HG03108 (cell line): Measurements from ENCODE around the gene PRKCA.
"Not testable (repeated sequence)": the region's sequence is repeated elsewhere in the genome, so short reads cannot be mapped to it uniquely, and the experiment has no call there.

Experiments
- ATAC-seq: cut with Tn5 transposase; IDR thresholded peaks from one replicate; pipeline ENCODE4 v1.9.1; 2021; ENCODE audit warnings: moderate library complexity; ENCODE audit not compliant: unreplicated experiment

The PRKCA gene

DNA sequence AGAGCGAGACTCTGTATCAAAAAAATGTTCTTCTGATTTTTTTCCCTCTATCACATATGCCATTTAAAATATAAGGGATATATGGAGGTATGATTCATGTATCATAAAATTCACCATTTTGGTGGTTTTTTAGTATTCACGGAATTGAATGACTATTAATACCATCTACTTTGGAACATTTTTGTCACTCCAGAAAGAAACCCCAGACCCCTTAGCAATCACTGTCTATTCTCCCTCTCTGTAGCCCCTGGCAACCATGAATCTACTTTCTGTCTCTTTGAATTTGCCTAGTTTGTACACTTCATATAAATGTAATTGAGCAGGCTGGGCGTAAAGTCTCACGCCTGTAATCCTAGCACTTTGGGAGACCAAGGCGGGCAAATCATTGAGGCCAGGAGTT, 75.9 kb downstream of the PRKCA start:
- ATAC-seq: no peak

DNA sequence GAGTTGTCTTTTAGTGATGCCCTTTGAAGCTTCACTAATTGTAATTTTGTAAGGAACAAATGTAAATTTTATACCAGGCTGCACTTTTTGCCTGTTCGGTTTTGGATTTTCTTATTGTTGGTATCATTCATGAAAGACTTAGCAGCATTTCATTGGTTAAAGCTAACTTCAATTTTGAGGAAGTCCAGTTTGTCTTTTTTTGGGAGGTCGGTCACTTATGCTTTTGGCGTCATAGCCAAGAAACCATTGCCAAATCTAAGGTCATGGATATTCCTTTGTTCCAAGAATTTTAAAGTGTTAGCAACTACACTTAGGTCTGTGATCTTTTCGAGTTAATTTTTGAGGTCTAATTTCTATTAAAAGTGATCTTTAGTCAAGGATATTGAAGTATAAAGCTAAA, 77.1 kb downstream of the PRKCA start:
- no peak for ATAC-seq

DNA sequence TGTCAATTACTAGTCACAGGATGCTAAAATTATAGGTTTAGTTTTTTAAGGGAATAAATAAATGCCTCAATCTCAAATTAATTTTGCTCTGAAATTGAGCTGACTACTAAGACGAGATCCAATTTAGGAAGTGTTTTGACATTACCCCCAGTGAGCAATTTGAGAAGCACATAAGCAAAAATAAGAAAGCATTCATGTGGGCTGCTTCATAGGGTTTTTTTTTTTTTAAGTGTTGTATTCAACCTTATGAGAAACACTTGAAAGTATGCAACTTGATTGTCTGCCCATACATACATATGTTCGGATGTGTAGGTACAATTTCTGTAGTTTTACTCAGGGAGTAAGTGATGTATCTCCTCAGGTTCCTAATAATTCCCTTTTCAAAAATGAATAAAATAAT, 77.6 kb downstream of the PRKCA start:
- ATAC-seq: no peak

DNA sequence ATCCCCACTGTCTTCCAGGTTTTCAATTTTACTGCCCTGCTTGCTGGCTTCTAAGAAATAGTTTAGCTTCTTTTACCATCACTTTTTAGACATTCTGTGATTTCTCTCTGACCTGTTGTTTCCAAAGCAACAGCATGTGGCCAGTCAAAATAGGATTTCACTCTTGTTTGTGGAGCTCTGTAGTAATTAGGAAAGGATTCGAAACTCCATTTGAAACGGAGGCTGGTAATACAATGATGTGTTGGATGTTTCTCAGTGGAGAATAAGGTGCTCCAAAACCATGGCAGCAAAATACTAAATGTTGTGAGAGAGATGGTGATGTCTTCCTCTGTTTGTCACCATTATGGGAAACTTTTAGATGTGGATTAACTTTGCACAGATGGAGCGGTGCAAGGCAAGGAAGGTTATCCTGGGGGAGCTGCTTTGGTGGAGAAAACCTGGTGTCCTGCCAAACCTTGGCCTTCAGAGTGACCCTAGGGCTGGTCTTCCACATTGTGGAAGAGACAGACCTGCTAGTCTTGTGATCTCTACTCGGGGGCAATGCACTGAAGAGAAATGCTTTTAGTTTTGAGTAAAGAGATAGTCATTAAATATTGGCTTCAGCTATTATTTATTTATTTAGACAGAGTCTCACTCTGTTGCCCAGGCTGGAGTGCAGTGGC, 79.4 kb downstream of the PRKCA start:
- ATAC-seq: no peak

DNA sequence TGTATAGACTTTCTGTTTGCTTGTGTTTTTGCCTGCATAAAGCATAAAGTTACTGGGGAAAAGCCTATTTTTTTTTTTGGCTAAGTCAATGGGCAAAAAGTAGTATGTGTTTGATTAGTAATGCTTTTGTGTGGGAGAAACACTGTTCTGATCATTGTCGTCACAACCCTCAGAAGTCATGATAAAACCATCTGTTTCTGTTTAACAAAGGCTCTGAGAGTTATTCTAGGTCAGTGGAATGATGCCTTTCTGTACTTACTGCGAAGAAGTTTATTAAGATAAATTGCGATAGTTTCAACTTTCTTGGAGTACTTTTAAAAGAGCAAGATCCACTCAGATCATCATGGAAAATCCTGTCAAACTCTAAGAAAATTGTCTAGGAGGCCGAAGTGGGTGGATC, 80.9 kb downstream of the PRKCA start:
- ATAC-seq: no peak

DNA sequence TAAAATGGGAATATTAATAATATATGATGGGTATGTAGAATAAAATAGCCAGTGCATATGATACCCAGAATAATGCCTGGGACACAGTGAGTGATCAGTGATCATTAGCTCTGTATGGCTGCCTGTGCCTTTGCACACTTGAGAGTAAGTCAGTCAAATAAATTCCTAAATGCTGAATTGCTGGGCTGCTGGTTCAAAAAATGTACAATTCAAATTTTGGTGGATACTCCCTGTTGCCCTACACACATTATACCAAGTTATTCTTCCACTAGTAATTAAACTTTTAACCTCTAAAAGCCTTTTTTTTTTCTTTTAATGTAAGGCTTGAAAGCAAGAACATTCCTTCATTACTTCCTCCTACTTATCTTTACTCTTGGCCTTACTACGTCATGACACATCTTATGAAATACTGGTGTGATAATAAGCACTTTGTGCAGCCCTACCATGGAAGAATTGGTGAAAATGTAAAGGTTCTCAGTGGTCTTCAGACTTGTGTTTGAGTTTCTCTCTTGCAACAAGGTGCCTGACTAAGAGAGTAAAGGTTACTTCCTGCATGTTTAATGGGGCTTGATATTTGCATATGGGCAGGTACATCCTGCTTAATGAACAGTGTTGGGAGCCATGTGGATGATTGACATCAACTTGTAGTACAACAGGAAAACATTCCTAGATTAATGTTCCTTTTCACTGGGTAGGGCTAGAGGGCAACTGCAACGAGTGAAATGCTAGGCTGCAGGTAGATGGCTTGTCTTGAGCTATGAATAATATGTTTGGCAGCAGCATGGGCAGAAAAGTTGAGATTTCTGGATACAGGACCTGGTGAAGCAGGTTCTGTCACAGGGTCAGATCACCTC, 84.3 kb downstream of the PRKCA start:
- no peak for ATAC-seq

DNA sequence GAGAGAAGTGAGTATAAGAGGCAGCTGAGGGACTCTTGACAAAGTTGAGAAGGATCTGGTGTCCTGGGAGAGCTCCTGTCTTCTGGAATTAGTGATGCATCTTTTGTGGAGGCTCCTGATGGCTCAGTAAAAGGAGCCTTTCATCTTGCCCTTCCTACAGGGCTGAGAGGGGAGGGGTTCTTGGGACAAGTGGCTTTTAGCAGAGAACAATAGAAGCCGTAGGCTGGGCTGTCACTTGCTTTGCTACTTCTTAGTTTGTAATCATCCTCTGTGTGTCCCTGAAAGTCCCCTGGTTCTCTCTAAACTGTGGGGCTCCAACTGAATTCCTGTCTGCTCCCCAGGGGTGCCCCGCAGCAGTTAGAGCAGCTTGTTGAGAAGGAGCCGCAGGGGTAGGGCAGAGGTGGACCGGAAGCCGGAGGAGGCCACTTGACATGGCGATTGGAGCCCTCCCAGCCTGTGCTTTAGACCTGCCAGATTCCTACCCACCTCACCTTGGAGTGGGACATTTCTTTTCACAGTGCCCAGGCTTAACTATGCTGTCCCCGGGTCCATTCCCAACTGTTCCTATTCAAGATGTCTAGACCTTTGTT, 85.1 kb downstream of the PRKCA start:
- no peak for ATAC-seq

DNA sequence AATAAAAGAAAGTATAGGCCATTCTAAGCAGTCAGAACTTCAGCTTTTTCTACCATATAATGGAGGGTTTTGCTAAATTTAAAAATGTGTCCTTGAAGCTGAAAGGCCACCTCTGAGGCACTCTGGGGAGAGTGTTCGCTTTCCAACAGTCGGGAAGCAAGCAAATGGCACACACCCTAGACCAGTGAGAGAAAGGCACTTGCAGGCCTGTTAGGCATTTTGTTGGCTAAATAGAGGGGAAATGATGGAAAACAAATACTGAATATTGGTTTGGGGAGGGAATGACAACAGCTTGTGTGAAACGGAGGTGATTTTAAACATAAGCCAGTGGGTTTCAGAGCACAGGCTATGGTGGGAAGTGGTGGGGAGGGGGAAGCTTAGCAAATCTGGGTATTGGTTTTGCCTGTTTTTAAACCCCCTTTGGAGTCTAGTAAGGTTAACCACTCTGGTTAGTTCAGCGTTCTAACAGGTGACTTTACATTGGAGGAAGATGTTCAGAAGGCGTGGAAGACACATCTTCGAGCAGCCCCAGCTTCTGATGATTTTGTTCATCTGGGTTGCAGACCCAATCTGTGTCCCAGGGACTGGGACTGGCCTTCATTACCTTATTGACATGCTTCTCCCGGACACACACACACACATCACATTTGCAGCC, 90.5 kb downstream of the PRKCA start:
- ATAC-seq: no peak

DNA sequence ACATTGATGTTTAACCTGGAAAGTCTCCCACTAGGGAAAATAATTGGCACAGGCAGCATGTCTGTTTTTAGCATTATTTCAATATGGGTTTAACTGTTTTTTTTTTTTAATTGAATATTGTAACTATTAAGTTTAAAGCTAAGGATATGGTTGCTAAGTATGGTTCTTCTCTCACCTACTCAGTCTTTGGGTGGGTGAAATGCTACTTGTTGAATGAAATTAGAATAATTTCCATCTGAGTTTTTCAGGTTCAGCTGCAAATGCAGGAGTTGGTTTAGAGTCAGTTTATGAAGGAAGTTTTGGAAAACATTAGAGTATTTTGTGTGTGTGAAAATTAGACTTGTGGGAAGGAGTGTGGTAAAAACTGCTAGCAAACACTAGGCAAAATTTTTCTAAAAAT, 93.5 kb downstream of the PRKCA start:
- ATAC-seq: no peak

DNA sequence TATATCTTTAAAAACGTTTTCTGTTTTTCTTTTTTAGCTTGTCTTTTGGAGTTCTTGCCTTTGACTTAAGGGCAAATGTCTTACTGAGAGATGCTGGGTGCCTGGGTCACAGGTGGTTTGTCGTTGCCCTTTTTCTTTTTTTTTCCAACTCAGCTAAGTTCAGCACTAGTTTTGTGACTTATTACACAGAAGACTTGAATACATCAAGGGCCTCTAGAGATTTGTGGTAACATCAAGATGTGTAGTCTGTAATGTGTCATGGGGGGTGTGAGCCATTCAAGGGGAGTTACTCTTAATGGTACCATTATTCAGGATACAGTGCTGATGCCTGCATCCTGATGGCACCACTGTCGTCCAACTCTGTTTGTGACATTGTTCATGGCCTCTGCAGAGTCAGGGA, 95.1 kb downstream of the PRKCA start:
- ATAC-seq: no peak

DNA sequence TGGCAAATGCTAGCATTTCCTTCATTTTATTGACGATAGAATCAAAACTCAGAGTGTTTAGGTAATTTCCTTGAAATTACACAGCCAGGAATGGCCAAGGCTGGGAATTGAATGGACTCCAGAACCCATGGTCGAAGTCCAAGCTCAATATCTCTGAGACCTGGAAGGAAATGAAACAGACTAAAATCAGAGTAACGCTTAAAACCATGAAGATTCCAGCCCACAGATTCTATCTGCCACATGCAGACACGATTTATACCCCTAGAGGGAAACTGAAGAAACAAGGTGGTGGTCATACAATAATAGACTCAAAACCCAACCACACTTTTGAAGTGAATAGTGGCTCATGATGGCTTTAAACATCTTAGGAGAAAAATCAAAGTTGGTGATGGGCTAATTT, 95.6 kb downstream of the PRKCA start:
- no peak for ATAC-seq

DNA sequence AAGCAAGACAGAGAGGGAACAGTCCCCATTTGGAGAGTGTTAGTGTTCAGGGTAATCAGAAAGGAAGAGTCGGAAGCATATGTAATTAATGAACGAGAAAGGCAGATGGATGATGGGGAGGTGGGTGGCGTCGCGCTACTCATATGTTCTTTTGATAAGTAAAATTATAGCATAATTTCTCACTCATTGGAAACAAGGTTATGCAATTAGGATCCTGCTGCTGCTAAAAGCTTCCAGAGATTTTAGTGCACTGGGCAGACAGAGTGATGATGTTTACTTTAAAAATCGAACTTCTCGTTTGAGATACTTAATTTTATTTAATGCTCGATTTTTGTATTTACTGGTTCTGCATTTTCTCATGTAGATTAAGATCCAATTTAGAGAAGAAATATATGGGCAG, 96.2 kb downstream of the PRKCA start:
- ATAC-seq: no peak

DNA sequence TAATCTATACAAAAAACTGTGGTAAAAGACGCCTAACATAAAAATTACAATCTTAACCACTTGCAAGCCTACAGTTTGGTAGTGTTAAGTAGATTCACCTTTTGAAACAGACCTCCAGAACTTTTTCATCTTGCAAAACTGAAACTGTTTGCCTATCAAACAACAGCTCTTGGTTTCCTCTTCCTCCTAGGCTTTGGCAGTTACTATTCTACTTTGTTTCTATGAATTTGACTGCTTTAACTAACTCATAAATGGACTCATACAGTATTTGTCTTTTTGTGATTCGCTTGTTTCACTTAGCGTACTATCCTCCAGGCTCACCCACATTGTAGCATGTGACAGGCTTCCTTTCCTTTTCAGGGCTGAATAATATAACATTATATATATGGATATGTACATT, 97.0 kb downstream of the PRKCA start:
- no peak for ATAC-seq

DNA sequence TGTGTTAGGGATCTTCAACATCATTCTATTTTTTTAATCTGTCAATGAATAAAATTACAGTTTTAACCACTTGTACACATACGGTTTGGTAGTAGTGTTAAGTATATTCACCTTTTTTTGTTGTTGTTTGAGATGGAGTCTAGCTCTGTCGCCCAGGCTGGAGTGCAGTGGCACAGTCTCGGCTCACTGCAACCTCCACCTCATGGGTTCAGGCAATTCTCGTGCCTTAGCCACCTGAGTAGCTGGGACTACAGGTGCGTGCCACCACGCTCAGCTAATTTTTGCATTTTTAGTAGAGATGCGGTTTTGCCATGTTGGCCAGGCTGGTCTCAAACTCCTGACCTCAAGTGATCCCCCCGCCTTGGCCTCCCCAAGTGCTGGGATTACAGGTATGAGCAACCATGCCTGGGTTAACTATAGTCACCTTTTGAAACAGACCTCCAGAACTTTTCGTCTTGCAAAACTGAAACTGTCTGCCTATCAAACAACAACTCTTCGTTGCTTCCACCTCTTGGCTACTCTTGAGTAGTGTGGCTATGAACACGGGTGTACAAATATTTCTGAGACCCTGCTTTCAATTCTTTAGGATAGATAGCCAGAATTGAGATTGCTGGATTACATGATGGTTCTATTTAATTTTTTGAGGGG, 97.8 kb downstream of the PRKCA start:
- not testable (repeated sequence) for ATAC-seq

DNA sequence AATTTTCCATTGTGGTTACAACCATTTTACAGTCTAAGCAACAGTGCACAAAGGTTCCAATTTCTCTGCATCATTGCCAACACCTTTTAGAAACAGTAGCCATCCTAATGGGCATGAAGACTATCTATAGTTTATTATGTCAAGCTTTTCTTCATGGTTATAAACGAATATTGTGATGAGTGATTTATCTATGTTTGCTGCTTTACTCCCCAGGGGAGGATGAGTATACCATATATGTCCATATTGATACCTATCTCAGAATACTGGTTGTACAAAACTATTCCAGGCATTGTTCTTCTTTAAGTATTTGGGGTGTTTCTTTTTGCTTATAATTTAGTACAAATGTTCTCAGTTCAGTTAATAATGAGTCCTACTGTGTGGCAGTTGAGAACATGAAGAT, 98.3 kb downstream of the PRKCA start:
- no peak for ATAC-seq

DNA sequence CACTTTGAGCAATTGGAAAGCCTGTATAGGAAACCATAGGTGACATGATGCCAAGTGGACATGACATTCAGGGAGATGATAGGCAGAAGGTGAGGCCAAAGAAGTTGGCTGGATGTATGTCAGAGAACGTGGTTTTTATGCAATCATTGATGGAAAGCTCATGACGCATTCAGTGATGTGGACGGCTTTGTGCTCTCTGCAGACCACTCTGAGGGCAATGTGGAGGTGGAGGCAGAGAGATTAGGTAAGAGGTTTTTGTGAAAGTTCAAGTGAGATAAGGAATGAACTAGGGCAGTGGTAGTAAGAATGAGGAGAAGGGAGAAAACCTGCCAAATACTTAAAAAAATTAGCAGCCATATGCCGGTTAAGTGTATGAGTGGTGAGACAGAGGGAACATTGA, 99.0 kb downstream of the PRKCA start:
- ATAC-seq: no peak

DNA sequence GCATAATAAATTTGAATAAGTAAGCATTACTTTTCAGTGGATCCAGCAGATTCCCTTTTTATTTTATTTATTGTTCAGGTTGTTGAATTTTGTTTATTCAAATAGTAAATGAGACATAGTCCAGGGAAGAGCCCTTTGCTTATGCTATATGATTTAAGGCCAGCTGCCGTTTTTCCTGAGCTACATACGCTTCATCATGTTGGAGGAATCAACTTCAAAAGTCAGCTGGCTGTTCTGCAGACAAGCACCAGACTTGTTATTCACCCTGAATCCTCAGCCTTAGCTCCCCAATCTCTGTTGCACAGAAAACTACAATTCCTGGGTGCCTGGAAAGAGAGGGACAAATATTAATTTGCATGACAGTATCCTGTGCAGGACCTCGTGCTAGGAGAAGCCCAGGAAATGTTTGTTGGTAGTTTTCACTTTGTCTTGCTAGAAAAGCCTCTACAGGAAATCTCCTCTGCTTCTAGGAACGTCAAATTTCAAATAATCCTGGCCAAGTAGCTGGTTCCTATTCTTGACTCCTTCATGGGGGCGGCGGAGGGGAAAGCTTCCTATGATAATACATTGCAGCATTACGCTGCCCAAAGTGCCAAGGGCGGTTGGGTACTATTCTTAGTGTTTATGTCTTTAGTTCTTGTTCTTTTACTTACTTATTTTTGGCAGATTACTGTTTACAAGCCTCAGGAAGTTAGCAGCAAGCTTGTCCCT, 101.6 kb downstream of the PRKCA start:
- ATAC-seq: no peak

DNA sequence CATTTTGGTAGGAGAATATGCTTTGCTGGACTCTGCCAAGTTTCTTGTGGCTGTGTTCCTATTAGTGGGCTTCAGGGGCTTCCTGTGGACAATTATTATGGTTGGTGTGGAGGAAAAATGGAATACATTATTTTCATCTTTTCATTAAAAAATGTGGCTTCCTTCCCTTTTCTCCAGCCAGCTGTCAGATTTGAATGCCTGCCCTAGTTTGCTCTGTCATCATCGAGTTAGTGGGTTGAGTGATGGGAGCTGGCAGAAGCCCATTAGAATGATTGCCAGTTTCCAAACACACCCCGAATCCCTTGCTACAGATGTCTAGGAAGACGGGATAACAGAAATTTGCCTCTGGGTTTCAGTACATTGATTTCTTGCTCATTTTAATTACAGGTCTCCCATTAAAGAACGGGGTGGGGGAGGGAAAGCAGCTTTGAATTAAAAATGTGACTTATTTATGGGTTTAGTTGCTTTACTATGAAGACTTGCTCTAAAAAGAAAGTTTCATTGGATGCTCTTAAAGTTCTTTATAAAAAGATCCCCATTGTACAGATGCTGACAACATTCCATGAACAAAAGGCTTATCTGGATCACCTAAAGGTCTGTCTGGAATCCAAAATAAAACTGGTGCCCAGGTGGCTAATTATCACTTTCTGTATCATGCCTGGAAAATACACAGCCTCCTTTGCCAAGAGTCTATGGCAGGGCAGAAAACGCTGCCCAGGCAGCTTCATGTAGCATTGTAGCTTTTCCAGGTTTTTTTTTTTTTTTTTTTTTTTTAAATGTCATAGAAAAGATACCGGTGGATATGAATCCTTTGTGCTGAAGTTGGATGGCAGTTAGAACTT, 103.6 kb downstream of the PRKCA start:
- no peak for ATAC-seq

DNA sequence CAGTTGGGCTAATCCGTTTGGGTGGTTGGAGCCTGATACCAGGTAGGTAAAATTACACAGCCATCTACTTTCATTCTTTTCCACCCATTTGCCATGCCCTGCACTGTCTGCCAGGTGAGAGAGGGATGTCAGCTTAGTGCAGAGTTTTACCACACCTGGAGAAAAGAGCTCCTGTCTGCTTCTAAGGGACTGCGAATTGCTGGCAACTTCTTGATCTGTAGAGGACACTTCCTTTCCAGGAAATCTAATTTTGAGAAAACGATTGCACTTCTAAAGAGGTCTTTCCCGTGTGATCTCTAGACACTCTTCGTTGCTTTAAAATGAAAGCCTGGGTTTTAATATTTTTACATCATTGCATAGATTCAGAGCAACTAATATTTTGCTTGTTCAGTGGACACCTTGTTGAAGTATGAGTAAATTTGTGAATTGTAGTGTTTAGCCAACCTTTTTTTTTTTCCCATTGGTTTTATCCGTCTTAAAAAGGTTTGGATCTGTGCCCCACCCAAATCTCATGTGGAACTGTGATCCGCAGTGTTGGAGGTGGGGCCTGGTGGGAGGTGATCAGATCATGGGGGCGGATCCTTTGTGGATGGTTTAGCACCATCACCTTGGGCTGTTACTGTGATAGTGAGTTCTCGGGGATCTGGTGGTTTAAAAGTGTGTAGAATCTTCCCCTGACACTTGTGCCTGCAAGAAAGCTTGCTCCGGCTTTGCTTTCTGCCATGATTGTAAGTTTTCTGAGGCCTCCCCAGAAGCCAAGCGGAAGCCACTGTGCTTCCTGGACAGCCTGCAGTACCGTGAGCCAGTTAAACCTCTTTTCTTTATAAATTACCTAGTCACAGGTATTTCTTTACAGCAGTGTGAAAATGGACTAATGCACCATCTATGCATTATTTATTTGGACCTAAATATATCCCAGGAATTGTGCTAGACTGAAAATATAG, 104.6 kb downstream of the PRKCA start:
- no peak for ATAC-seq
